ENCODE results near the gene ROBO2.

ROBO2 gene

GRCh38 chr3:77139624-77140023 is 99.7 kb downstream of the ROBO2 start:
- no peak overlapping the region for H3K4me3 ChIP-seq (ENCODE audit: low read depth, low read length)
- no peak for TF ChIP-seq CTCF (IDR thresholded peaks at IDR 0.05; ENCODE audit: control insufficient read depth, extremely low read depth, insufficient read depth)
- no peak for DNase-seq (ENCODE audit: low read depth)

GRCh38 chr3:77141423-77141822 is 101.5 kb downstream of the ROBO2 start:
- TF ChIP-seq CTCF (IDR thresholded peaks at IDR 0.05; ENCODE audit: control insufficient read depth, extremely low read depth, insufficient read depth) = no peak
- DNase-seq (ENCODE audit: low read depth) = no peak
- no peak overlapping the region for H3K4me3 ChIP-seq (ENCODE audit: low read depth, low read length)

GRCh38 chr3:77142578-77142977 is 102.7 kb downstream of the ROBO2 start:
- DNase-seq (ENCODE audit: low read depth) = no peak
- TF ChIP-seq CTCF (IDR thresholded peaks at IDR 0.05; ENCODE audit: control insufficient read depth, extremely low read depth, insufficient read depth) = no peak

GRCh38 chr3:77146004-77146403 is 106.1 kb downstream of the ROBO2 start:
- no peak overlapping the region for H3K4me3 ChIP-seq (ENCODE audit: low read depth, low read length)
- no peak for DNase-seq (ENCODE audit: low read depth)
- no peak for TF ChIP-seq CTCF (IDR thresholded peaks at IDR 0.05; ENCODE audit: control insufficient read depth, extremely low read depth, insufficient read depth)

More at GRCh38 chr3:77142578-77142977, 102.7 kb downstream of the ROBO2 start:
- no peak overlapping the region for H3K4me3 ChIP-seq (ENCODE audit: low read depth, low read length)

DNA sequence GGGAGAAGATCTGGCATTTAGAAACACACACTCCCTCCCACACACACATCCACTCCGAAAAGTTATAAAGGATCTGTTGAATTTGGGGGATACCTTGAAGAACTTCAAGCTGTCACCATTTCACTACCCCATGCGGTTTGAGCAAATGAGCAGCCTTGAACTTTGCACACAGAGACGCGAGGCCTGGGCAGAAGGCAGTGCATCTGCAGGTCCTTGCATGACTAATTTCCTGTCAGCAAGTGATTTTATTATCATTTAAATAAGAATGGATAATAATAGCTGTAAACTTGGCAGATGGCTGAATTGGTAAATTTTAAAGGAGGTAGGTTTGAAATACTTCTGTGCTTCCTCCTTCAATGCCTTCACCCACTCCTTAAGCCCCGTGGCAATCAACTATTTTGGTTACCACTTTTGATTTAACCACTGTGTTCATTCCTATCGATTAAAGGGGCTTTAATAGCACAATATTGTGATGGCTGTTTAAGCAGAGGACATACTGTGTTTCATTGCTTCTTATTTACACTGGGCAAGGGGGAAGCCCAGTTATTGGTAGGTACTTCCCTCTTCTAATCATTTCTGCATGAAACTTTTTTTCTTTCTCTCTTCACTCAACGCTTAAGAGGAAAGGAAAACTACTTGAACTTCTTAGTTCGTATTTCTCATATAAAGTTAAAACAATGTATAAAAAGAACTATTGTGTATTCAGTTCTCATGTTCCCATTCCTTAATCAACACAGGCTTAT is 108.1 kb downstream of the ROBO2 start:
- no peak for TF ChIP-seq CTCF (IDR thresholded peaks at IDR 0.05; ENCODE audit: control insufficient read depth, extremely low read depth, insufficient read depth)
- no peak overlapping the region for H3K4me3 ChIP-seq (ENCODE audit: low read depth, low read length)
- no peak for DNase-seq (ENCODE audit: low read depth)

GRCh38 chr3:77149382-77149781 is 109.5 kb downstream of the ROBO2 start:
- no peak for TF ChIP-seq CTCF (IDR thresholded peaks at IDR 0.05; ENCODE audit: control insufficient read depth, extremely low read depth, insufficient read depth)
- no peak overlapping the region for H3K4me3 ChIP-seq (ENCODE audit: low read depth, low read length)
- DNase-seq (ENCODE audit: low read depth) = no peak

DNA sequence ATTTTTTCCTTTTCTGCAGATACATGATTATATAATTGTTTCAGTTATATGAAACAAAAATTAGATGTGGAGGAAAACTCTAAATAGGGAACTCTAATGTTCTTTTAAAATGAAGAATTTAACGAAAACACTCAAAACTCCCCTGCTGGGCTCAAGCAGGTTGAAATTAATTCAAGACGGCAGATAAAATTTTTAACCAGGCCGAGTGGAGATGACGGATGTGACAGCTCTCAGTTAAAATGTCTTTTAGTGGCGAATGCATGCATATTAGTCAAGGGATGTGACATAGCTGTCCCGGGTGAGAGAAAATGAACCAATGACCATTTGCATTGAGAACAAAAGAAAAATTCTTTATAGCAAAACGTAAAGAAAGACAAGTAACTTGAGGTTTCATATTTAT is 110.1 kb downstream of the ROBO2 start:
- no peak for TF ChIP-seq CTCF (IDR thresholded peaks at IDR 0.05; ENCODE audit: control insufficient read depth, extremely low read depth, insufficient read depth)
- no peak for DNase-seq (ENCODE audit: low read depth)
- no peak overlapping the region for H3K4me3 ChIP-seq (ENCODE audit: low read depth, low read length)
